ENCODE results near the gene SETD3.

DNA sequence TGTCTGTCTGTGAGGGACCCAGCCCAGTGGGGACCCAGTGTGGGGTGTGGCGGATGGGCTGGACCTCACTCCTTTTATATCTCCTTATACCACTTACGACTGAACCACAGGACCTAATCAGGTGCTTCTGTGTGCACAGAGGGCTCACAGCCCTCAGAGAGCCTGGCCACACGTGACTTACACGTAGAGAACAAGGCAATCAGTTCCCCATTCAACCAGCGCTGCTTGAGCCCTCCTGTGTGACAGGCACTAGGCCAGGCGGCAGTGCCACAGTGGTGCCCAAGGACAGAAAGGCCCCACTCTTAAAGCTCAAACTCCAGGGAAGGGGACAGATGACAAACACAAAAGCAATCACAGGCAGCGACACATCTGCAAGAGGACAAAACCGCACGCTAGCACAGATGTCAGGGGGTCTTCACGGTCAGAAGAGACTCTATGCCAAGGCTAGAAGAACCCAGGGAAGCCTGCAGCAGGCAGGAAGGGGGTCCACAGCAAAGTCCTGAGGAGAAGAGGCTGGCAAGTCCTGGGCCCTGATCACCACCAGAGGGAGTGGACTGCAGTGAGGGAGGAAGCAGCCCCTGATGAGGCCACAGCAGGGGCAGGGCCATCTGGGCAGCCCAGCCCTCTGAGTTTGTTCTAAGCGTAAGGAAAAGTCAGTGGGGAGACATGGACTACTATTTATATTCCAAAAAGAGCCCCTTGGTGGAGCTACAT, 39.3 kb downstream of the SETD3 start:
- TF ChIP-seq SIN3A (conservative IDR thresholded peaks at IDR 0.05 in 1 of 2, IDR thresholded peaks at IDR 0.05 in 1 of 2; ENCODE audit: low read depth in 1 of 2, low read length in 2 of 2) (no peak), RFX5 (IDR thresholded peaks at IDR 0.05; ENCODE audit: borderline replicate concordance, low read depth, low read length) (no peak)

Measured in H1 (cell line).